HCT116 (cell line): Measurements from ENCODE around the gene MAN2C1. TPM values are rescaled to one million over a fixed set of nuclear protein-coding genes. Genes with fewer than 3 reads are reported as not detected.
"Not testable (repeated sequence)": the region's sequence is repeated elsewhere in the genome, so short reads cannot be mapped to it uniquely, and the experiment has no call there.

ENCODE experiments used
- ATAC-seq: fragments of 200-7000 bp; cut with Tn5 transposase; 2 replicates; pipeline ENCODE4 v1.9.1; 2020; ENCODE audit warnings: mild to moderate bottlenecking, moderate library complexity
- BruUV-seq: library from RNA; stranded (reverse); fragments of 400-500 nt; replicated peaks from 2 replicates; lab custom pipeline; 2021; lab: Mats Ljungman, UMichigan
- CTCF ChIA-PET: fragments of 300-600 bp; sonication (Branson Sonifier 250); formaldehyde crosslinking; loops from one replicate; lab custom pipeline; 2021; ENCODE audit warnings: antibody characterized with exemption; lab: Charles Lee
- POLR2A ChIA-PET: fragments of 300-600, 350-600 bp; sonication (Branson Sonifier 250); formaldehyde crosslinking; loops from one replicate; lab custom pipeline; 2021; ENCODE audit warnings: antibody characterized with exemption; lab: Charles Lee
- RAD21 ChIA-PET, 2 experiments: fragments of 300-600 bp; sonication (Branson Sonifier 250); formaldehyde crosslinking; loops; one replicate each; lab custom pipeline; 2023; ENCODE audit warnings: low total read pairs in 2 of 2; ENCODE audit not compliant: uncharacterized antibody in 2 of 2, unreplicated experiment in 2 of 2, low non-redundant PET in 1 of 2; lab: Charles Lee
- DNase-seq: peaks from one replicate; pipeline ENCODE4 v3.0.0-alpha.2; 2010; ENCODE audit warnings: low read depth, low spot score
- H2AFZ ChIP-seq: fragments of 200-600 bp; shearing (Covaris generic), sonication (generic); 2 replicates; pipeline ENCODE4 v1.6.1; 2017; ENCODE audit warnings: low read depth, mixed run types, mixed read lengths, antibody characterized with exemption, low read length; ENCODE audit not compliant: poor library complexity, severe bottlenecking
- H3K27ac ChIP-seq: 2 replicates; pipeline ENCODE4 v1.5.1; 2012; ENCODE audit warnings: low read depth, low read length
- H3K27me3 ChIP-seq: fragments of 200-600 bp; sonication (generic); 2 replicates; pipeline ENCODE4 v1.6.1; 2016; ENCODE audit warnings: mixed run types, low read length, mixed read lengths; ENCODE audit not compliant: insufficient read depth
- H3K36me3 ChIP-seq, 2 experiments: fragments of 200-500 bp in 1 of 2; fragments of 200-600 bp in 1 of 2; sonication (Bioruptor generic) in 1 of 2; sonication (generic) in 1 of 2; 2 replicates each; pipeline versions ENCODE4 v1.5.1 to v1.6.1; 2014 to 2016; ENCODE audit warnings: low read length in 2 of 2, inconsistent platforms in 1 of 2, mixed read lengths in 1 of 2, mixed run types in 1 of 2; ENCODE audit not compliant: insufficient read depth in 2 of 2, control insufficient read depth in 1 of 2
- H3K4me1 ChIP-seq, 2 experiments: fragments of 200-600 bp in 1 of 2; sonication (generic) in 1 of 2; 2 replicates each; pipeline versions ENCODE4 v1.5.1 to v1.6.1; 2012 to 2017; ENCODE audit warnings: low read length in 2 of 2, inconsistent platforms in 1 of 2, mild to moderate bottlenecking in 1 of 2, mixed read lengths in 1 of 2, mixed run types in 1 of 2, moderate library complexity in 1 of 2; ENCODE audit not compliant: insufficient read depth in 2 of 2, control insufficient read depth in 1 of 2
- H3K4me2 ChIP-seq: fragments of 200-600 bp; sonication (generic); 2 replicates; pipeline ENCODE4 v1.6.1; 2017; ENCODE audit warnings: mixed run types, low read length, mixed read lengths
- H3K4me3 ChIP-seq, 2 experiments: fragments of 200-600 bp in 1 of 2; sonication (generic) in 1 of 2; replicated peaks in 1 of 2; 2 replicates each; pipeline ENCODE4 v1.5.1; 2011 to 2016; ENCODE audit warnings: low read length in 2 of 2, control low read depth in 1 of 2, low read depth in 1 of 2, mild to moderate bottlenecking in 1 of 2, mixed read lengths in 1 of 2, mixed run types in 1 of 2
- H3K79me2 ChIP-seq: fragments of 200-600 bp; sonication (generic); 2 replicates; pipeline ENCODE4 v1.6.1; 2017; ENCODE audit warnings: mild to moderate bottlenecking, mixed run types, low read length, moderate library complexity, mixed read lengths; ENCODE audit not compliant: insufficient read depth
- H3K9ac ChIP-seq: fragments of 200-600 bp; sonication (generic); 2 replicates; pipeline ENCODE4 v1.6.1; 2016; ENCODE audit warnings: low read length, mixed read lengths
- H3K9me2 ChIP-seq: fragments of 200-600 bp; sonication (generic), shearing (Covaris generic); 2 replicates; pipeline ENCODE4 v1.6.1; 2017; ENCODE audit warnings: mixed run types, mild to moderate bottlenecking, moderate library complexity; ENCODE audit not compliant: insufficient read depth
- H3K9me3 ChIP-seq, 2 experiments: fragments of 200-500 bp in 1 of 2; fragments of 200-600 bp in 1 of 2; sonication (Bioruptor generic) in 1 of 2; sonication (generic) in 1 of 2; 2 replicates each; pipeline ENCODE4 v1.6.1; 2014 to 2017; ENCODE audit warnings: low read length in 2 of 2, mixed read lengths in 2 of 2, inconsistent platforms in 1 of 2, low read depth in 1 of 2, mild to moderate bottlenecking in 1 of 2, mixed run types in 1 of 2, moderate library complexity in 1 of 2; ENCODE audit not compliant: control insufficient read depth in 1 of 2, insufficient read depth in 1 of 2
- H4K20me1 ChIP-seq: fragments of 200-600 bp; sonication (generic), shearing (Covaris generic); 2 replicates; pipeline ENCODE4 v1.6.1; 2017; ENCODE audit warnings: mixed run types, mild to moderate bottlenecking, moderate library complexity; ENCODE audit not compliant: insufficient read depth
- ZFX ChIP-seq: fragments of 450-650 bp; IDR thresholded peaks from 2 replicates; pipeline ENCODE4 v1.6.1; 2017
- intact Hi-C: fragments of 100-400 bp; cut with micrococcal nuclease; formaldehyde crosslinking; loops from 2 replicates; pipeline ENCODE4 v1.10.0; 2022
- total RNA-seq: library from RNA; stranded (reverse); gene quantifications from one replicate; pipeline ENCODE4 v1.2.1, GENCODE V29; 2021; ENCODE audit not compliant: unreplicated experiment

Gene MAN2C1
- total RNA-seq, 1 experiment from 2014 or later = 118 TPM

GRCh38 chr15:75321711-75322110, 46.7 kb downstream of the MAN2C1 start:
- Histone ChIP-seq H3K9me2 (no peaks in the 10 kb centered on the region), H4K20me1 (no peaks in the 10 kb centered on the region), H3K4me3 (no peak overlapping the region), H3K9ac (no peak overlapping the region), H3K4me1 (no peaks in the 10 kb centered on the region), H3K9me3 (no peaks in the 10 kb centered on the region), H2AFZ (no peak overlapping the region), H3K27me3 (no peaks in the 10 kb centered on the region), H3K36me3 (no peaks in the 10 kb centered on the region), H3K79me2 (no peaks in the 10 kb centered on the region), H3K4me2 (no peak overlapping the region), H3K27ac (no peak overlapping the region)
- ChIA-PET CTCF (no interaction called here), RAD21 (no interaction called here), POLR2A (no interaction called here)
- no peak for ATAC-seq
- intact Hi-C loops = no loop called here
- no peak for DNase-seq
- TF ChIP-seq ZFX = no peak
- BruUV-seq = no TSS peak

- RAD21 ChIA-PET, intact Hi-C loops, H3K27ac ChIP-seq, H3K9ac ChIP-seq, H3K36me3 ChIP-seq, H2AFZ ChIP-seq, DNase-seq, ATAC-seq, BruUV-seq, H3K9me2 ChIP-seq, H3K4me1 ChIP-seq, H3K9me3 ChIP-seq, H3K4me2 ChIP-seq, H3K4me3 ChIP-seq, H3K79me2 ChIP-seq, CTCF ChIA-PET, H4K20me1 ChIP-seq, H3K27me3 ChIP-seq: not testable (repeated sequence)
- POLR2A ChIA-PET = interaction anchor here (1.1 kb wide), 1 partner anchor 48 kb away, joined by 3 read pairs; no protein-coding TSS in a partner anchor
These were observed 49.0 kb downstream of the MAN2C1 start for GRCh38 chr15:75319231-75319897.
